WI38 (cell line): ENCODE data around the gene ZFYVE1.
"Not testable (repeated sequence)": the region's sequence is repeated elsewhere in the genome, so short reads cannot be mapped to it uniquely, and the experiment has no call there.

Experiments
- H3K4me3 ChIP-seq: 2 replicates; pipeline ENCODE4 v1.5.1; 2011; ENCODE audit warnings: low read depth, mild to moderate bottlenecking, control low read depth, low read length
- TF ChIP-seq, protein P1 (sequence below): IDR thresholded peaks from 2 replicates; pipeline ENCODE4 v1.5.1; 2012; ENCODE audit warnings: low read depth, mild to moderate bottlenecking, control low read depth, low read length

The ZFYVE1 gene

DNA sequence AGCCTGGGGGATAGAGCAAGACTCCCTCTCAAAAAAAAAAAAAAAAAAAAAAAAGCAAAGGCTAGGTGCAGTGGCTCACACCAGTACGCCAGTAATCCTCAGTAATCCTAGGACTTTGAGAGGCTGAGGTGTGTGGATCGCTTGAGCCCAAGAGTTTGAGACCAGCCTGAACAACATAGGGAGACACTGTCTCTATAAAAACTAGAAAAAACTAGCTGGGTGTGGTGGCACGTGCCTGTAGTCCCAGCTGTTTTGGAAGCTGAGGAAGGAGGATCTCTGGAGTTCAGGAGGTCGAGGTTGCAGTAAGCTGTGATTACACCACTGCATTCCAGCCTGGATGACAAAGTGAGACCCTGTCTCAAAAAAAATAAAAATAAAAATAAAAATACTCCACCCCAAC lies 22.5 kb upstream of the ZFYVE1 start:
- TF ChIP-seq, protein P1, sequence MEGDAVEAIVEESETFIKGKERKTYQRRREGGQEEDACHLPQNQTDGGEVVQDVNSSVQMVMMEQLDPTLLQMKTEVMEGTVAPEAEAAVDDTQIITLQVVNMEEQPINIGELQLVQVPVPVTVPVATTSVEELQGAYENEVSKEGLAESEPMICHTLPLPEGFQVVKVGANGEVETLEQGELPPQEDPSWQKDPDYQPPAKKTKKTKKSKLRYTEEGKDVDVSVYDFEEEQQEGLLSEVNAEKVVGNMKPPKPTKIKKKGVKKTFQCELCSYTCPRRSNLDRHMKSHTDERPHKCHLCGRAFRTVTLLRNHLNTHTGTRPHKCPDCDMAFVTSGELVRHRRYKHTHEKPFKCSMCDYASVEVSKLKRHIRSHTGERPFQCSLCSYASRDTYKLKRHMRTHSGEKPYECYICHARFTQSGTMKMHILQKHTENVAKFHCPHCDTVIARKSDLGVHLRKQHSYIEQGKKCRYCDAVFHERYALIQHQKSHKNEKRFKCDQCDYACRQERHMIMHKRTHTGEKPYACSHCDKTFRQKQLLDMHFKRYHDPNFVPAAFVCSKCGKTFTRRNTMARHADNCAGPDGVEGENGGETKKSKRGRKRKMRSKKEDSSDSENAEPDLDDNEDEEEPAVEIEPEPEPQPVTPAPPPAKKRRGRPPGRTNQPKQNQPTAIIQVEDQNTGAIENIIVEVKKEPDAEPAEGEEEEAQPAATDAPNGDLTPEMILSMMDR, result no peak
- no peak overlapping the region for H3K4me3 ChIP-seq

DNA sequence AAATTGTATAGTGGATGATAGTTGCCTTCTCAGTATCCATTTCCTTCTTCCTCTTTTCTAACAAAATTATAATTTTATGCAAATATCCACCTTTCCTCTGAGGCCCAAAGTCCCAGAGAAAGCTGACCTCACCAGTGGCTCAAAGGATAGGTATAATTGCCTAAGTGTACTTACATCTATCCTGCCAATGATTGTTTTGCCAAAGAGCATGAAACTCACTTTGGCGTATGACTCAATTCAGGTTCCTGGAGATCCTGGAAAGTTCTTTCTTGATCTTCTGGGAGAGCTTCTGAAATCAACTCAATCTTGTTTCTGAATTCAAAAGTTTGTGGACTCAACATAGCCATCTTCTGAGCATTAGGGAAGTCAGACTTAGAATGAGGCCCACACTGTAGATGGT lies 20.9 kb upstream of the ZFYVE1 start:
- H3K4me3 ChIP-seq, result no peak overlapping the region
- TF ChIP-seq, protein P1, result no peak

DNA sequence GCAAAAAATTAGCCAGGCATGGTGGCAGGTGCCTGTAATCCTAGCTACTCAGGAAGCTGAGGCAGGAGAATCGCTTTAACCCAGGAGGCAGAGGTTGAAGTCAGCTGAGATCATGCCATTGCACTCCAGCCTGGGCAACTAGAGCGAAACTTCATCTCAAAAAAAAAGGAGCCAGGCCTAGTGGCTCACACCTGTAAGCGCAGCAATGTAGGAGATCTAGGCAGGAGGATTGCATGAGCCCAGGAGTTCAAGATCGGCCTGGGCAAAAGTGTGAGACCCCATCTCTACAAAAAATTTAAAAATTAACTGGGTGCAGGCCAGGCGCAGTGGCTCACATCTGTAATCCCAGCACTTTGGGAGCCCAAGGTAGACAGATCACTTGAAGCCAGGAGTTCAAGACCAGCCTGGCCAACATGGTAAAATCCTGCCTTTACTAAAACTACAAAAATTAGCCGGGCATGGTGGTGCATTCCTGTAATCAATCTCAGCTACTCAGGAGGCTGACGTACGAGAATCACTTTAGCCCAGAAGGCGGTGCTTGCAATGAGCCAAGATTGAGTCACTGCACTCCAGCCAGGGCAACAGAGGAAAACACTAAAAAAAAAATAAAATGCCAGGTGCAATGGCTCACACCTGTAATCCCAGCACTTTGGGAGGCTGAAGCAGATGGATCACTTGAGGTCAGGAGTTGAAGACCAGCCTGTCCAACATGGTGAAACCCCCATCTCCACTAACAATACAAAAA lies 10.0 kb upstream of the ZFYVE1 start:
- not testable (repeated sequence) for H3K4me3 ChIP-seq

DNA sequence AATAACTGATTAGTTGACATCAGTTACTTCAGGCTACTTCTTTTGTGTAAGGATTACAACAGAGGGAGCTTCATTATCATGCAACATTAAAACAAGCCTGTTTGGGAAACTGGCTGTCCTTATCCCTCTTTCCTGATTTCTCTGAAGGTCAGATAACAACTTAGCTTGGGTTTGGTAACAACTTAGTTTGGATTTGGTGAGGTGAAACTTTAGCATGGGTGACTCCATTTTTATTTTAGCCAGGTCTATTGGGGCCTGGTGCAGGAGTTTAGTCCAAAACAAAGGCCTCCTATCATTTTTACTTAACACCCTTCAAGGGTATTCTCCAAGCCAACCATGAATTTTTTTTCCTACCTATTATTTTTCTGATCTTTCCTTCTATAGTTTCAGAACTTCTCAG lies 1.1 kb upstream of the ZFYVE1 start:
- TF ChIP-seq, protein P1, result no peak
- H3K4me3 ChIP-seq, result no peak overlapping the region

DNA sequence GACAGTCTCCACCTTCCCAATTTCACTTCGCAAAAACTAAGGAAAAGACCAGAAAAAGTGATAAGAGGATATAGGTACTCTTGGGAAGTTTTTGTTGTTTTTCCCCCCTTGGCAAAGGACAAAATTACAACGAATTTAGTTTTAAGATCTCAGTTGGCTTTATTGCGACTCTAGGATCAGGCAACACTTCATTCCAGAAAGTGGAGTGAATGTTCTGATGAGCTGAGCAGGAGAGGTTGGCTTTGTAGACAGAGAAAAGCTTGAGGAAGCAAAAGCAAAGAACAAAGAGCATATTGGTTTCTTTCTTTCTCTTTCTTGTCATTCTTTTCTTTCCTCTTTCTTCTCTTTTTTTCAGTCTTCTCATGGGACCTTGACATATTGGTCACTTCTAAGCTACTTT lies 640 bp upstream of the ZFYVE1 start:
- H3K4me3 ChIP-seq, result peak overlapping the region; percentile 80
- TF ChIP-seq, protein P1, result no peak

DNA sequence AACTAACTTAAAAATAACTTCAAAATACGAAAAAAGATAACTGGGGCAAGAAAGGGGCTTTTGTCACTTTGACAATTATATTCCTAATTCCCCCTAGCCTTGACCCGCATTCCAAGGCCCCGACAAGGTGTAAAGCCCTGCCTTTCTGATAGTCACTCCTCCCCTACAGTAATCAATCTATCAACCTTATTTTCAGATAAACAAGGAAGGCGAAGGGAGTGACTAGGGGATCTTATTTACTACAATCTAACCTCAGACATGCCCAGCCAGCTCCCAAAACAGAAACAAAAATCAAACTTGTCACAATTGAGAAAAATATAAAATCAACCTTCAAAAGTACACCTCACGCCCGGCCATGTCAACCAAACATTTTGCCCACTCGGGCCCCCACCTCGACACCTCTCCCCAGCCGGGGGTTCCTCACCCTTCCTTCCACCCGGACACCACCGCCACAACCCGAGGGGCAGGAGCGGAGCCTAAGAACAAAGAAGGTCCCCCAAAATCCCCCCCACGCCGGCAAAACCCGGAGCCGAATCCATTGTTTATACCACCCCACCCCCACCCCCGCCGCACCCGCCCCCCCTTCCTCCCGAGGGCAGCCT lies 562 bp downstream of the ZFYVE1 start:
- peak overlapping the region; percentile 80 for H3K4me3 ChIP-seq
- TF ChIP-seq, protein P1, result no peak

DNA sequence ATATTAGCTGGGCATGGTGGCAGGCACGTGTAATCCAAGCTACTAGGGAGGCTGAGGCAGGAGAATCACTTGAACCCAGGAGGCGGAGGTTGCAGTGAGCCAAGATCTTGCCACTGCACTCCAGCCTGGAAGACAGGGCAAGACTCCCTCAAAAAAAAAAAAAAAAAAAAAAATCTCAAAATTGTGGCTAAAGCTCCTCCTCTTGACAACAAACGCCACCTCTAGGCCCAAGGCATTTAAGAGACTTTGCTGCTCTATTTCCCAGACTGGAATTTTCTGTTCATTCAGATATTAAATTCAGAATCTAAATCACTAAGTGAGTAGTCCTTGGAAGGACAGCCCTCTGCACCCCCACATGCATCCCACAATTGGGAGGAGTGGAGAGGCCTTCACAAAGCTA lies 1.4 kb downstream of the ZFYVE1 start:
- TF ChIP-seq, protein P1, result no peak
- peak overlapping the region; percentile 80 for H3K4me3 ChIP-seq
